PC-9 (cell line): Measurements from ENCODE around the gene SORBS1. TPM values are rescaled to one million over a fixed set of nuclear protein-coding genes. Genes with fewer than 3 reads are reported as not detected.

Source experiments
- BruUV-seq: library from RNA; stranded (reverse); fragments of 400-500 nt; replicated peaks from 2 replicates; lab custom pipeline; 2021; lab: Mats Ljungman, UMichigan
- CTCF ChIA-PET: fragments of 300-600 bp; sonication (Branson Sonifier 250); formaldehyde crosslinking; loops from one replicate; lab custom pipeline; 2022; ENCODE audit warnings: antibody characterized with exemption; lab: Charles Lee
- POLR2A ChIA-PET: fragments of 300-600 bp; sonication (Branson Sonifier 250); formaldehyde crosslinking; loops from one replicate; lab custom pipeline; 2022; ENCODE audit warnings: antibody characterized with exemption; ENCODE audit not compliant: unreplicated experiment; lab: Charles Lee
- DNase-seq, 2 experiments: peaks; one replicate each; pipeline versions ENCODE4 v3.0.0 to v3.0.0-alpha.2; 2015 to 2022; ENCODE audit warnings: mixed read lengths in 1 of 2
- H2AFZ ChIP-seq: fragments of 200-600 bp; sonication (generic); 2 replicates; pipeline ENCODE4 v1.8.1; 2017; ENCODE audit warnings: antibody characterized with exemption
- H3F3A ChIP-seq: fragments of 200-600 bp; sonication (generic); 2 replicates; pipeline ENCODE4 v1.8.1; 2017; ENCODE audit warnings: antibody characterized with exemption, mild to moderate bottlenecking, low read depth; ENCODE audit not compliant: insufficient read depth
- H3K27ac ChIP-seq: fragments of 200-600 bp; sonication (generic); 2 replicates; pipeline ENCODE4 v1.6.1; 2016; ENCODE audit warnings: mixed run types
- H3K27me3 ChIP-seq: fragments of 200-600 bp; sonication (generic); 2 replicates; pipeline ENCODE4 v1.6.1; 2016; ENCODE audit warnings: low read depth, mixed run types; ENCODE audit not compliant: insufficient read depth
- H3K36me3 ChIP-seq: fragments of 200-600 bp; sonication (generic); 2 replicates; pipeline ENCODE4 v1.6.1; 2016; ENCODE audit warnings: low read depth, mixed run types
- H3K4me1 ChIP-seq: fragments of 200-600 bp; sonication (generic); replicated peaks from 2 replicates; pipeline ENCODE4 v1.6.1; 2016; ENCODE audit warnings: mixed run types; ENCODE audit not compliant: insufficient read depth
- H3K4me2 ChIP-seq: fragments of 200-600 bp; sonication (generic); 2 replicates; pipeline ENCODE4 v1.6.1; 2017; ENCODE audit warnings: mixed run types
- H3K4me3 ChIP-seq: fragments of 200-600 bp; sonication (generic); 2 replicates; pipeline ENCODE4 v1.6.1; 2016; ENCODE audit warnings: mixed run types
- H3K79me2 ChIP-seq: fragments of 200-600 bp; sonication (generic); 2 replicates; pipeline ENCODE4 v1.6.1; 2017; ENCODE audit warnings: low read depth, mixed run types
- H3K9me2 ChIP-seq: fragments of 200-600 bp; sonication (generic); 2 replicates; pipeline ENCODE4 v1.8.1; 2017; ENCODE audit warnings: mild to moderate bottlenecking; ENCODE audit not compliant: insufficient read depth
- H3K9me3 ChIP-seq: fragments of 200-600 bp; sonication (generic); 2 replicates; pipeline ENCODE4 v1.8.1; 2016; ENCODE audit warnings: low read depth; ENCODE audit not compliant: insufficient read depth
- H4K20me1 ChIP-seq: fragments of 200-600 bp; sonication (generic); 2 replicates; pipeline ENCODE4 v1.8.1; 2017; ENCODE audit not compliant: insufficient read depth
- CTCF ChIP-seq: fragments of 200-600 bp; sonication (generic); conservative IDR thresholded peaks from 2 replicates; pipeline ENCODE4 v1.6.1; 2017; ENCODE audit warnings: mixed run types, antibody characterized with exemption, mild to moderate bottlenecking, moderate library complexity
- EZH2 ChIP-seq: fragments of 200-600 bp; sonication (generic); IDR thresholded peaks from 2 replicates; pipeline ENCODE4 v1.8.0; 2017; ENCODE audit warnings: antibody characterized with exemption, low read depth
- intact Hi-C: fragments of 100-400 bp; cut with micrococcal nuclease; formaldehyde crosslinking; loops from one replicate; pipeline ENCODE4 v1.10.0; 2022; ENCODE audit not compliant: unreplicated experiment
- total RNA-seq: library from RNA; stranded (reverse); gene quantifications from 2 replicates; pipeline ENCODE4 v1.2.3, GENCODE V29; 2021

The SORBS1 gene
- total RNA-seq, 1 experiment from 2014 or later = 5.0 TPM

- POLR2A ChIA-PET = no interaction called here
- Histone ChIP-seq H3K4me2 (no peak overlapping the region), H3F3A (peaks cover 6% of the 10 kb centered on the region), H2AFZ (no peak overlapping the region), H3K27ac (no peak overlapping the region), H3K9me3 (no peaks in the 10 kb centered on the region), H3K79me2 (no peaks in the 10 kb centered on the region), H3K27me3 (no peaks in the 10 kb centered on the region), H3K4me1 (peaks cover 10% of the 10 kb centered on the region), H3K4me3 (no peak overlapping the region), H3K9me2 (no peaks in the 10 kb centered on the region), H4K20me1 (no peaks in the 10 kb centered on the region), H3K36me3 (no peaks in the 10 kb centered on the region)
- CTCF ChIA-PET = no interaction called here
- intact Hi-C loops = no loop called here
- TF ChIP-seq EZH2 = no peak
- TF ChIP-seq CTCF = no peak
- no TSS peak for BruUV-seq
- DNase-seq = no peak
Measured at GRCh38 chr10:95542330-95542729, 18.8 kb downstream of the SORBS1 start.

GRCh38 chr10:95540514-95541052 lies 20.6 kb downstream of the SORBS1 start:
- no peak overlapping the region for H3K4me2 ChIP-seq
- no peak for DNase-seq
- peaks cover 15% of the 10 kb centered on the region for H3K4me1 ChIP-seq
- H3K4me3 ChIP-seq = no peak overlapping the region
- POLR2A ChIA-PET = no interaction called here
- no peaks in the 10 kb centered on the region for H3K9me2 ChIP-seq
- no peaks in the 10 kb centered on the region for H3K79me2 ChIP-seq
- no peak overlapping the region for H2AFZ ChIP-seq
- BruUV-seq = no TSS peak
- H3K27ac ChIP-seq = no peak overlapping the region
- no peaks in the 10 kb centered on the region for H3K27me3 ChIP-seq
- H4K20me1 ChIP-seq = no peaks in the 10 kb centered on the region
- H3K9me3 ChIP-seq = no peaks in the 10 kb centered on the region
- intact Hi-C loops = no loop called here
- no peak for TF ChIP-seq EZH2
- no peak for TF ChIP-seq CTCF
- CTCF ChIA-PET = no interaction called here
- no peaks in the 10 kb centered on the region for H3K36me3 ChIP-seq
- peaks cover 6% of the 10 kb centered on the region for H3F3A ChIP-seq

DNA sequence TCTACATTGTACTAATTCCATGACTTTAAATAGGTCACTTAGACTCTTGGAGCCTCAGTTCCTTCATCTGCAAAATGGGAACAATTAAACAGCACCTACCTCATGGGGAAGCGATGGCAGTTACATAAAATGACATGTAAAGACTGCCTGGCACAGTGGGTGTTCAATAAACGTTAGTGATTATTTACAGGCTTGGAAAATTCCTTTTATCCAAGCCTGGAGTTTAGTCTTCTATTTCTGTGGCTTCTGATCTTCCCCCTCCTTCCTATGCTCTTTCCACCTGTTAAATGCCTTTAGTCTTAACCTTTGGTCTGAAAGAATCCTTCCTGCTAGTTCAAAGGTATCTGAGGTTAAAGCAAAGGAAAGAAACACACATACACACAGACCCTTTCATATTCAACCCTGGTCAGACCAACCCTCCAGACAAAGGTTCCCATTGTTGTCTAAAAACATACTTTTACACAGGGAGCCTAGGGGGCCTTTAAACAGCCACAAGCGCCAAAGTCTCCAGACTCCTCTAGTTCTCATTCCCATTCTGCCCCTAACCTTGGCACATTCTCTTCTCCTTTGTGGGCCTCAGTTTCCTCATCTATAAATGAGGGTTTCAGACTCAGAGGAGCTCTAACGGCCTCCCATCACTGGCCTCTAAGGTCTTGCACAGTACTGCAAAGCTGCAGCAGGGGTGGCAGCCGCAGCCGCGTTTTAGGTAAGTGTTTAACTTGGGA lies 21.4 kb downstream of the SORBS1 start:
- no peaks in the 10 kb centered on the region for H3K79me2 ChIP-seq
- H2AFZ ChIP-seq = no peak overlapping the region
- POLR2A ChIA-PET = no interaction called here

More for the DNA sequence above, 21.4 kb downstream of the SORBS1 start:
- DNase-seq = no peak
- Histone ChIP-seq H3K9me3 (no peaks in the 10 kb centered on the region), H3F3A (peaks cover 6% of the 10 kb centered on the region), H4K20me1 (no peaks in the 10 kb centered on the region), H3K4me3 (no peak overlapping the region), H3K36me3 (no peaks in the 10 kb centered on the region), H3K27ac (no peak overlapping the region), H3K9me2 (no peaks in the 10 kb centered on the region), H3K27me3 (no peaks in the 10 kb centered on the region), H3K4me2 (no peak overlapping the region), H3K4me1 (peaks cover 15% of the 10 kb centered on the region)
- TF ChIP-seq CTCF (no peak), EZH2 (no peak)
- CTCF ChIA-PET = no interaction called here
- BruUV-seq = no TSS peak
- intact Hi-C loops = no loop called here
